Measurements from ENCODE around the gene CUBN. TPM values are rescaled to one million over a fixed set of nuclear protein-coding genes. Genes with fewer than 3 reads are reported as not detected.

Gene CUBN
- total and polyA plus RNA-seq, 2 of the 13 experiments (the other 11 are each of a cell fraction or from before 2014, with no cell fraction given) = 0.27 to 0.32 TPM

- ATAC-seq = no peak
- no peak for FAIRE-seq
- no peaks in the 10 kb centered on the region for H3K79me2 ChIP-seq (ENCODE audit: insufficient read depth, low read length)
- no peak overlapping the region for H3K27ac ChIP-seq (ENCODE audit: extremely low read length, insufficient read depth, low read length)
- peaks cover 15% of the 10 kb centered on the region for H3K9me3 ChIP-seq (ENCODE audit: low read length)
- no peaks in the 10 kb centered on the region for H3K36me3 ChIP-seq (replicated peaks in 1 of 2; ENCODE audit: control insufficient read depth in 1 of 2, insufficient read depth in 2 of 2, low read length in 2 of 2)
- no peak overlapping the region for H3K4me2 ChIP-seq (ENCODE audit: low read depth, low read length)
- in situ Hi-C loops (cut with HindIII; ENCODE audit: extremely low pct_ligation_motif_present, low pct_unique_long_range_greater_than_20kb) = no loop called here
- ChIA-PET CTCF (ENCODE audit: low intra/inter-chr PET ratio, low total read pairs) (no interaction called here), POLR2A (no interaction called here)
- no peak for TF ChIP-seq JUND (CRISPR knock-in tag; IDR thresholded peaks at IDR 0.05)
- no peak for TF ChIP-seq EEA1 (CRISPR knock-in tag; IDR thresholded peaks at IDR 0.05; ENCODE audit: borderline replicate concordance)
- TF ChIP-seq ZNF670 (CRISPR knock-in tag; IDR thresholded peaks at IDR 0.05; ENCODE audit: borderline replicate concordance) = no peak
- intact Hi-C loops (cut with micrococcal nuclease; ENCODE audit: unreplicated experiment) = no loop called here
- H2AFZ ChIP-seq (ENCODE audit: low read length) = no peak overlapping the region
- WGBS (ENCODE audit: low lambda C conversion rate) = 37% methylated on average over 2 of the region's 2 CpGs
- peaks cover 9% of the 10 kb centered on the region for H3K4me1 ChIP-seq (ENCODE audit: insufficient read depth, low read length)
- DNase-seq (ENCODE audit: low spot score) = no peak
- no TSS peak for BruUV-seq (replicated peaks)
- H3K4me3 ChIP-seq (replicated peaks in 1 of 3; ENCODE audit: insufficient read depth in 1 of 3, low read depth in 2 of 3, low read length in 3 of 3) = no peak overlapping the region
- H3K9ac ChIP-seq (ENCODE audit: insufficient read depth, low read depth, low read length) = no peak overlapping the region
- H4K20me1 ChIP-seq (ENCODE audit: insufficient read depth, low read length) = no peaks in the 10 kb centered on the region
- peaks cover 0 to 7% of the 10 kb centered on the region in 2 experiments; a peak in 1 of 5 replicates for H3K27me3 ChIP-seq (ENCODE audit: control insufficient read depth in 1 of 2, insufficient read depth in 2 of 2, low read length in 2 of 2)
These were observed 307.6 kb downstream of the CUBN start for GRCh38 chr10:16822027-16822426.

- H3K27ac ChIP-seq (ENCODE audit: extremely low read length, insufficient read depth, low read length) = no peak overlapping the region
- DNase-seq (ENCODE audit: low spot score) = no peak
- H3K4me2 ChIP-seq (ENCODE audit: low read depth, low read length) = no peak overlapping the region
- in situ Hi-C loops (cut with HindIII; ENCODE audit: extremely low pct_ligation_motif_present, low pct_unique_long_range_greater_than_20kb) = no loop called here
- CTCF ChIA-PET (ENCODE audit: low intra/inter-chr PET ratio, low total read pairs) = no interaction called here
- no peaks in the 10 kb centered on the region for H4K20me1 ChIP-seq (ENCODE audit: insufficient read depth, low read length)
- H3K27me3 ChIP-seq (ENCODE audit: control insufficient read depth in 1 of 2, insufficient read depth in 2 of 2, low read length in 2 of 2) = peaks cover 0 to 7% of the 10 kb centered on the region in 2 experiments; a peak in 1 of 5 replicates
- peaks cover 7% of the 10 kb centered on the region for H3K79me2 ChIP-seq (ENCODE audit: insufficient read depth, low read length)
- H2AFZ ChIP-seq (ENCODE audit: low read length) = no peak overlapping the region
- POLR2A ChIA-PET = no interaction called here
- peaks cover 21% of the 10 kb centered on the region for H3K4me1 ChIP-seq (ENCODE audit: insufficient read depth, low read length)
- ATAC-seq = no peak
- 52% methylated on average over 5 of the region's 5 CpGs for WGBS (ENCODE audit: low lambda C conversion rate)
- no peaks in the 10 kb centered on the region for H3K36me3 ChIP-seq (replicated peaks in 1 of 2; ENCODE audit: control insufficient read depth in 1 of 2, insufficient read depth in 2 of 2, low read length in 2 of 2)
- intact Hi-C loops (cut with micrococcal nuclease; ENCODE audit: unreplicated experiment) = no loop called here
- no peak overlapping the region for H3K4me3 ChIP-seq (replicated peaks in 1 of 3; ENCODE audit: insufficient read depth in 1 of 3, low read depth in 2 of 3, low read length in 3 of 3)
- no TSS peak for BruUV-seq (replicated peaks)
- no peak overlapping the region for H3K9ac ChIP-seq (ENCODE audit: insufficient read depth, low read depth, low read length)
- FAIRE-seq = no peak
- TF ChIP-seq THRA (CRISPR knock-in tag; IDR thresholded peaks at IDR 0.05; ENCODE audit: borderline replicate concordance) (no peak), PLRG1 (conservative IDR thresholded peaks at IDR 0.05) (no peak), ZNF790 (CRISPR knock-in tag; IDR thresholded peaks at IDR 0.05; ENCODE audit: borderline replicate concordance) (no peak), KIAA2018 (CRISPR knock-in tag; IDR thresholded peaks at IDR 0.05; ENCODE audit: borderline replicate concordance) (no peak), PHF21A (CRISPR knock-in tag; IDR thresholded peaks at IDR 0.05) (no peak), KDM6A (CRISPR knock-in tag; IDR thresholded peaks at IDR 0.05; ENCODE audit: low read depth) (no peak), NFE2 (CRISPR knock-in tag; IDR thresholded peaks at IDR 0.05) (no peak)
- H3K9me3 ChIP-seq (ENCODE audit: low read length) = peaks cover 15% of the 10 kb centered on the region
These were observed 309.2 kb downstream of the CUBN start for GRCh38 chr10:16820421-16820820.
